ENCODE data around the gene SOX9.

GRCh38 chr17:72175263-72175662 is 54.4 kb downstream of the SOX9 start:
- TF ChIP-seq POLR2A (IDR thresholded peaks at IDR 0.05; ENCODE audit: low read length) = no peak
- no peak for TF ChIP-seq CTCF (IDR thresholded peaks at IDR 0.05)
- no peak for TF ChIP-seq SREBF2 (IDR thresholded peaks at IDR 0.05)
- no peak for TF ChIP-seq FOSL2 (IDR thresholded peaks at IDR 0.05)
- TF ChIP-seq FOSL2 (CRISPR knock-in tag; IDR thresholded peaks at IDR 0.05) = no peak
- TF ChIP-seq ZNF302 (CRISPR knock-in tag; IDR thresholded peaks at IDR 0.05) = no peak
- TF ChIP-seq MYC (IDR thresholded peaks at IDR 0.05; ENCODE audit: borderline replicate concordance, low read length) = no peak
- no peak for TF ChIP-seq CBX2 (IDR thresholded peaks at IDR 0.05; ENCODE audit: borderline replicate concordance, low read depth)

Data from A549 (cell line).